SK-N-SH (cell line): ENCODE data around the gene THUMPD2. TPM values are rescaled to one million over a fixed set of nuclear protein-coding genes. Genes with fewer than 3 reads are reported as not detected.

Source experiments
- CTCF ChIA-PET: fragments of 300-600, 350-600 bp; formaldehyde crosslinking; extraction: SDS; loops from one replicate; lab custom pipeline; 2021; lab: Yijun Ruan, JAX
- POLR2A ChIA-PET: fragments of 350-600 bp; sonication (Branson Sonifier 250); formaldehyde crosslinking; extraction: SDS; loops from one replicate; lab custom pipeline; 2020; ENCODE audit warnings: antibody characterized with exemption, inconsistent platforms; lab: Yijun Ruan, JAX
- DNase-seq: peaks from one replicate; pipeline ENCODE4 v3.0.0; 2012
- H2AFZ ChIP-seq: fragments of 200-600 bp; sonication (generic); 2 replicates; pipeline ENCODE4 v1.8.1; 2016; ENCODE audit warnings: antibody characterized with exemption, mild to moderate bottlenecking, low read depth
- H3F3A ChIP-seq: fragments of 200-600 bp; sonication (generic); replicated peaks from 2 replicates; pipeline ENCODE3; 2016; ENCODE audit warnings: antibody characterized with exemption, mild to moderate bottlenecking; ENCODE audit not compliant: insufficient read depth
- H3K27ac ChIP-seq, 2 experiments: fragments of 200-500 bp in 1 of 2; fragments of 200-600 bp in 1 of 2; sonication (Bioruptor generic) in 1 of 2; sonication (generic), shearing (Covaris generic) in 1 of 2; 2 replicates each; pipeline versions ENCODE4 v1.5.1 to v1.6.1; 2014 to 2016; ENCODE audit warnings: low read depth in 2 of 2, inconsistent platforms in 1 of 2, low read length in 1 of 2, mild to moderate bottlenecking in 1 of 2, mixed read lengths in 1 of 2
- H3K27me3 ChIP-seq: fragments of 200-600 bp; sonication (generic), shearing (Covaris generic); 2 replicates; pipeline ENCODE4 v1.6.1; 2016; ENCODE audit warnings: mixed run types; ENCODE audit not compliant: insufficient read depth
- H3K36me3 ChIP-seq, 2 experiments: fragments of 200-500 bp in 1 of 2; fragments of 200-600 bp in 1 of 2; sonication (Bioruptor generic) in 1 of 2; sonication (generic) in 1 of 2; replicated peaks in 1 of 2; 2 replicates each; pipeline versions ENCODE3 to v1.5.1; 2014 to 2016; ENCODE audit warnings: low read length in 1 of 2, mild to moderate bottlenecking in 1 of 2; ENCODE audit not compliant: insufficient read depth in 2 of 2, control insufficient read depth in 1 of 2
- H3K4me1 ChIP-seq, 2 experiments: fragments of 200-500 bp in 1 of 2; fragments of 200-600 bp in 1 of 2; sonication (Bioruptor generic) in 1 of 2; sonication (generic), shearing (Covaris generic) in 1 of 2; 2 replicates each; pipeline versions ENCODE4 v1.5.1 to v1.6.1; 2014 to 2016; ENCODE audit warnings: low read depth in 1 of 2, low read length in 1 of 2, mixed run types in 1 of 2; ENCODE audit not compliant: insufficient read depth in 2 of 2, control insufficient read depth in 1 of 2
- H3K4me2 ChIP-seq: fragments of 200-600 bp; sonication (generic), shearing (Covaris generic); 2 replicates; pipeline ENCODE4 v1.6.1; 2017; ENCODE audit warnings: mixed run types
- H3K4me3 ChIP-seq, 2 experiments: fragments of 200-500 bp in 1 of 2; fragments of 200-600 bp in 1 of 2; sonication (Bioruptor generic) in 1 of 2; sonication (generic), shearing (Covaris generic) in 1 of 2; 2 replicates each; pipeline versions ENCODE4 v1.5.1 to v1.8.1; 2014 to 2016; ENCODE audit warnings: low read depth in 2 of 2, inconsistent platforms in 1 of 2, low read length in 1 of 2, mild to moderate bottlenecking in 1 of 2, mixed read lengths in 1 of 2, moderate library complexity in 1 of 2
- H3K79me2 ChIP-seq: fragments of 200-600 bp; sonication (generic); 2 replicates; pipeline ENCODE4 v1.8.1; 2017; ENCODE audit warnings: mild to moderate bottlenecking; ENCODE audit not compliant: insufficient read depth
- H3K9ac ChIP-seq: fragments of 200-600 bp; sonication (generic); 2 replicates; pipeline ENCODE4 v1.6.1; 2017; ENCODE audit warnings: mixed run types
- H3K9me2 ChIP-seq: fragments of 200-600 bp; sonication (generic); 2 replicates; pipeline ENCODE4 v1.6.1; 2017; ENCODE audit warnings: mixed run types
- H3K9me3 ChIP-seq: fragments of 200-600 bp; sonication (generic); 2 replicates; pipeline ENCODE4 v1.6.1; 2017; ENCODE audit warnings: mixed run types, mild to moderate bottlenecking, moderate library complexity
- H4K20me1 ChIP-seq: fragments of 200-600 bp; sonication (generic); 2 replicates; pipeline ENCODE4 v1.6.1; 2017; ENCODE audit warnings: mild to moderate bottlenecking, mixed run types; ENCODE audit not compliant: insufficient read depth
- CHD2 ChIP-seq: fragments of 150-350 bp; IDR thresholded peaks from 2 replicates; pipeline ENCODE4 v1.6.1; 2018; ENCODE audit warnings: low read length; ENCODE audit not compliant: partially characterized antibody
- ELF1 ChIP-seq: IDR thresholded peaks from 2 replicates; pipeline ENCODE4 v1.4.0; 2012
- FOXJ3 ChIP-seq: sonication (generic); formaldehyde crosslinking; IDR thresholded peaks from 2 replicates; pipeline ENCODE4 v1.5.1; 2020; ENCODE audit warnings: mild to moderate bottlenecking, missing genetic modification reagents
- JUND ChIP-seq: IDR thresholded peaks from 2 replicates; pipeline ENCODE4 v1.4.0; 2012
- NFIC ChIP-seq: IDR thresholded peaks from 2 replicates; pipeline ENCODE4 v1.4.0; 2012; ENCODE audit warnings: borderline replicate concordance
- NRF1 ChIP-seq: IDR thresholded peaks from 2 replicates; pipeline ENCODE4 v1.6.1; 2012; ENCODE audit warnings: low read depth, mild to moderate bottlenecking, low read length
- POLR2AphosphoS5 ChIP-seq: IDR thresholded peaks from 2 replicates; pipeline ENCODE4 v1.6.1; 2012; ENCODE audit warnings: low read depth, low read length
- SIN3A ChIP-seq: IDR thresholded peaks from 2 replicates; pipeline ENCODE4 v1.6.1; 2012; ENCODE audit warnings: low read depth, mild to moderate bottlenecking, low read length, moderate library complexity, borderline replicate concordance
- SMC3 ChIP-seq: IDR thresholded peaks from 2 replicates; pipeline ENCODE4 v1.6.1; 2012; ENCODE audit warnings: low read depth, low read length, improper control_type of control experiment
- WGBS: methylation state at CpG from one replicate; pipeline ENCODE4 v1.1.6; 2017; ENCODE audit warnings: low lambda C conversion rate; 5-methylcytosine and 5-hydroxymethylcytosine counted together
- polyA plus RNA-seq, 3 experiments: library from polyadenylated mRNA; depleted of rRNA; stranded (reverse); fragments of >200 nt; gene quantifications; 2 replicates each; pipeline ENCODE4 v1.2.3, GENCODE V29; 2012
- TF ChIP-seq, protein P1 (sequence below): IDR thresholded peaks from 2 replicates; pipeline ENCODE4 v1.6.1; 2012; ENCODE audit warnings: mild to moderate bottlenecking, low read depth, low read length, moderate library complexity

THUMPD2 gene
- polyA plus RNA-seq, 1 of the 3 experiments (the other 2 are of a cell fraction), result 5.3 TPM

DNA sequence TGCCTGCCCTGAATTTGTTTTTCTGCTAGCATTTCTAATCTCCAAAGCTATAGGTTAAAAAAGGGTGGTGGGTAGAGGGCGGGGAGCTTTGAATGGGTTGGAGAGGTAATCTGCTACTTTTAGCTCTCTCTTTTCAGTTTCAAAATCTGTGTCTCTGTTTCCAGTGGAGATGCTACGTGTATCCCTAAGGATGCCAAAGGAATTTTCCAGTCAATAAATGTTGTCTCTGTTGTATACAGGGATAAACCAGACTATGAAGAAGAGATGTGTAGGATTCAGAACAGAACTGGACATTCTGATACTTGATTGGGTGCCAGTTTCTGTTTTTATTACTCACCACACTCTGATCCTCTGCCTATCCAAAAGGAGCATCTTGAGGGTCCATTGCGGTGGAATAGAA is 63.2 kb downstream of the THUMPD2 start:
- ChIA-PET POLR2A (interaction anchor here (1.2 kb wide), 1 partner anchor 279 kb away, joined by 3 read pairs; no protein-coding TSS in a partner anchor), CTCF (interaction anchor here (0.6 to 10.8 kb wide), 6 partner anchors 9 to 369 kb away, joined by 3 to 88 read pairs (median 3); no protein-coding TSS in a partner anchor)
- H3K79me2 ChIP-seq, result no peaks in the 10 kb centered on the region
- H2AFZ ChIP-seq, result no peak overlapping the region
- H3K4me3 ChIP-seq, result no peak overlapping the region
- DNase-seq, result no peak
- no peaks in the 10 kb centered on the region for H4K20me1 ChIP-seq
- no peaks in the 10 kb centered on the region for H3K36me3 ChIP-seq
- no peaks in the 10 kb centered on the region for H3F3A ChIP-seq
- H3K4me2 ChIP-seq, result no peak overlapping the region
- H3K27me3 ChIP-seq, result no peaks in the 10 kb centered on the region
- H3K4me1 ChIP-seq, result peaks cover 0 to 3% of the 10 kb centered on the region in 2 experiments; a peak in 2 of 4 replicates
- TF ChIP-seq, protein P1, sequence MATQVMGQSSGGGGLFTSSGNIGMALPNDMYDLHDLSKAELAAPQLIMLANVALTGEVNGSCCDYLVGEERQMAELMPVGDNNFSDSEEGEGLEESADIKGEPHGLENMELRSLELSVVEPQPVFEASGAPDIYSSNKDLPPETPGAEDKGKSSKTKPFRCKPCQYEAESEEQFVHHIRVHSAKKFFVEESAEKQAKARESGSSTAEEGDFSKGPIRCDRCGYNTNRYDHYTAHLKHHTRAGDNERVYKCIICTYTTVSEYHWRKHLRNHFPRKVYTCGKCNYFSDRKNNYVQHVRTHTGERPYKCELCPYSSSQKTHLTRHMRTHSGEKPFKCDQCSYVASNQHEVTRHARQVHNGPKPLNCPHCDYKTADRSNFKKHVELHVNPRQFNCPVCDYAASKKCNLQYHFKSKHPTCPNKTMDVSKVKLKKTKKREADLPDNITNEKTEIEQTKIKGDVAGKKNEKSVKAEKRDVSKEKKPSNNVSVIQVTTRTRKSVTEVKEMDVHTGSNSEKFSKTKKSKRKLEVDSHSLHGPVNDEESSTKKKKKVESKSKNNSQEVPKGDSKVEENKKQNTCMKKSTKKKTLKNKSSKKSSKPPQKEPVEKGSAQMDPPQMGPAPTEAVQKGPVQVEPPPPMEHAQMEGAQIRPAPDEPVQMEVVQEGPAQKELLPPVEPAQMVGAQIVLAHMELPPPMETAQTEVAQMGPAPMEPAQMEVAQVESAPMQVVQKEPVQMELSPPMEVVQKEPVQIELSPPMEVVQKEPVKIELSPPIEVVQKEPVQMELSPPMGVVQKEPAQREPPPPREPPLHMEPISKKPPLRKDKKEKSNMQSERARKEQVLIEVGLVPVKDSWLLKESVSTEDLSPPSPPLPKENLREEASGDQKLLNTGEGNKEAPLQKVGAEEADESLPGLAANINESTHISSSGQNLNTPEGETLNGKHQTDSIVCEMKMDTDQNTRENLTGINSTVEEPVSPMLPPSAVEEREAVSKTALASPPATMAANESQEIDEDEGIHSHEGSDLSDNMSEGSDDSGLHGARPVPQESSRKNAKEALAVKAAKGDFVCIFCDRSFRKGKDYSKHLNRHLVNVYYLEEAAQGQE, result no peak
- no peak for TF ChIP-seq POLR2AphosphoS5
- H3K9me3 ChIP-seq, result no peaks in the 10 kb centered on the region
- no peak overlapping the region for H3K9ac ChIP-seq
- no peaks in the 10 kb centered on the region for H3K9me2 ChIP-seq
- 77% methylated on average over 3 of the region's 3 CpGs for WGBS
- H3K27ac ChIP-seq, result no peak overlapping the region

GRCh38 chr2:39715095-39715494 is 64.0 kb downstream of the THUMPD2 start:
- Histone ChIP-seq H2AFZ (no peak overlapping the region), H3K4me1 (peaks cover 0 to 3% of the 10 kb centered on the region in 2 experiments; a peak in 2 of 4 replicates), H3F3A (no peaks in the 10 kb centered on the region), H3K79me2 (no peaks in the 10 kb centered on the region), H3K27ac (no peak overlapping the region), H4K20me1 (no peaks in the 10 kb centered on the region), H3K9ac (no peak overlapping the region), H3K9me2 (no peaks in the 10 kb centered on the region), H3K4me3 (no peak overlapping the region), H3K36me3 (no peaks in the 10 kb centered on the region), H3K27me3 (no peaks in the 10 kb centered on the region), H3K4me2 (no peak overlapping the region), H3K9me3 (no peaks in the 10 kb centered on the region)
- DNase-seq, result no peak
- TF ChIP-seq SMC3 (no peak), NRF1 (no peak), FOXJ3 (CRISPR knock-in tag) (no peak), CHD2 (no peak), SIN3A (no peak), POLR2AphosphoS5 (no peak), ELF1 (no peak), JUND (no peak), NFIC (no peak)
- TF ChIP-seq, protein P1, result no peak
- ChIA-PET CTCF (interaction anchor here (0.6 to 10.8 kb wide), 7 partner anchors 9 to 369 kb away, joined by 3 to 88 read pairs (median 3); no protein-coding TSS in a partner anchor), POLR2A (no interaction called here)
